PC-3 (cell line): ENCODE results near the gene ZNF256.

ENCODE experiments used
- EZH2 ChIP-seq: fragments of 300-600 bp; sonication (generic); IDR thresholded peaks from one replicate; pipeline ENCODE4 v1.6.1; 2017; ENCODE audit warnings: antibody characterized with exemption, mild to moderate bottlenecking, low read length; ENCODE audit not compliant: unreplicated experiment
- TF ChIP-seq, protein P1 (sequence below): fragments of 300-600 bp; sonication (generic); conservative IDR thresholded peaks from 2 replicates; pipeline ENCODE4 v1.5.1; 2017; ENCODE audit warnings: antibody characterized with exemption, low read depth, mild to moderate bottlenecking, low read length

DNA sequence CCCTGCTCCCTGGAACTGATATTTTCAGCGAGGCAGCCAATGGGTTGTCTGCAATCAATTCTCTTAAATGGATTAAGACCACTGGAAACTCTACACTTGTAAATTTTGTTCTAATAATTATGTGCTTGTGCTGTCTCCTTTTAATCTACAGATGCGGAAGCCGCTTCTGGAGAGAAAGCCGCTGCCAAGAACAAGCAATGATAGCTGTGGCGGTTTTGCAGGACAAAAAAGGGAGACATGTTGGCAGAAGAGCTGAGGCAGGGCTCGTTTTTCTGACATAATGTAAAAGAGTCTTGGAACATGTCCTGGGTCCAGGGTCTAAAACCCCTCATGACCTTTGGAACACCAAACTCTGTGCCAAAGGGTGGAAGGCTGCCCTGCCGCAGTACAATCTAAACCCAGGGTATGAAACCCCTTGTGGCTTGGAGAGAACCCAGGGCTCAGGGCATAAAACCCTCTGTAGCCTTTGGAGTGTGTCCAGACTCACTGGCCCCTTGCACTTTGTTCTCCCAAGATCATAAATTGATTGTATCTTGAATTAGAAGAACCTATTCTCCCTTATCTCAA lies 43.8 kb downstream of the ZNF256 start:
- TF ChIP-seq, protein P1, sequence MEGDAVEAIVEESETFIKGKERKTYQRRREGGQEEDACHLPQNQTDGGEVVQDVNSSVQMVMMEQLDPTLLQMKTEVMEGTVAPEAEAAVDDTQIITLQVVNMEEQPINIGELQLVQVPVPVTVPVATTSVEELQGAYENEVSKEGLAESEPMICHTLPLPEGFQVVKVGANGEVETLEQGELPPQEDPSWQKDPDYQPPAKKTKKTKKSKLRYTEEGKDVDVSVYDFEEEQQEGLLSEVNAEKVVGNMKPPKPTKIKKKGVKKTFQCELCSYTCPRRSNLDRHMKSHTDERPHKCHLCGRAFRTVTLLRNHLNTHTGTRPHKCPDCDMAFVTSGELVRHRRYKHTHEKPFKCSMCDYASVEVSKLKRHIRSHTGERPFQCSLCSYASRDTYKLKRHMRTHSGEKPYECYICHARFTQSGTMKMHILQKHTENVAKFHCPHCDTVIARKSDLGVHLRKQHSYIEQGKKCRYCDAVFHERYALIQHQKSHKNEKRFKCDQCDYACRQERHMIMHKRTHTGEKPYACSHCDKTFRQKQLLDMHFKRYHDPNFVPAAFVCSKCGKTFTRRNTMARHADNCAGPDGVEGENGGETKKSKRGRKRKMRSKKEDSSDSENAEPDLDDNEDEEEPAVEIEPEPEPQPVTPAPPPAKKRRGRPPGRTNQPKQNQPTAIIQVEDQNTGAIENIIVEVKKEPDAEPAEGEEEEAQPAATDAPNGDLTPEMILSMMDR, result no peak
- TF ChIP-seq EZH2, result no peak
